K562 treated with DMSO at 1 percent for 12 hours (cell line): ENCODE data around the gene AP3B1. TPM values are rescaled to one million over a fixed set of nuclear protein-coding genes. Genes with fewer than 3 reads are reported as not detected.

Source experiments
- total RNA-seq: library from RNA; unstranded; fragments of 300-600 nt; gene quantifications from 2 replicates; pipeline ENCODE4 v1.2.3, GENCODE V29; 2022; ENCODE audit not compliant: insufficient read depth

Gene AP3B1, protein sequence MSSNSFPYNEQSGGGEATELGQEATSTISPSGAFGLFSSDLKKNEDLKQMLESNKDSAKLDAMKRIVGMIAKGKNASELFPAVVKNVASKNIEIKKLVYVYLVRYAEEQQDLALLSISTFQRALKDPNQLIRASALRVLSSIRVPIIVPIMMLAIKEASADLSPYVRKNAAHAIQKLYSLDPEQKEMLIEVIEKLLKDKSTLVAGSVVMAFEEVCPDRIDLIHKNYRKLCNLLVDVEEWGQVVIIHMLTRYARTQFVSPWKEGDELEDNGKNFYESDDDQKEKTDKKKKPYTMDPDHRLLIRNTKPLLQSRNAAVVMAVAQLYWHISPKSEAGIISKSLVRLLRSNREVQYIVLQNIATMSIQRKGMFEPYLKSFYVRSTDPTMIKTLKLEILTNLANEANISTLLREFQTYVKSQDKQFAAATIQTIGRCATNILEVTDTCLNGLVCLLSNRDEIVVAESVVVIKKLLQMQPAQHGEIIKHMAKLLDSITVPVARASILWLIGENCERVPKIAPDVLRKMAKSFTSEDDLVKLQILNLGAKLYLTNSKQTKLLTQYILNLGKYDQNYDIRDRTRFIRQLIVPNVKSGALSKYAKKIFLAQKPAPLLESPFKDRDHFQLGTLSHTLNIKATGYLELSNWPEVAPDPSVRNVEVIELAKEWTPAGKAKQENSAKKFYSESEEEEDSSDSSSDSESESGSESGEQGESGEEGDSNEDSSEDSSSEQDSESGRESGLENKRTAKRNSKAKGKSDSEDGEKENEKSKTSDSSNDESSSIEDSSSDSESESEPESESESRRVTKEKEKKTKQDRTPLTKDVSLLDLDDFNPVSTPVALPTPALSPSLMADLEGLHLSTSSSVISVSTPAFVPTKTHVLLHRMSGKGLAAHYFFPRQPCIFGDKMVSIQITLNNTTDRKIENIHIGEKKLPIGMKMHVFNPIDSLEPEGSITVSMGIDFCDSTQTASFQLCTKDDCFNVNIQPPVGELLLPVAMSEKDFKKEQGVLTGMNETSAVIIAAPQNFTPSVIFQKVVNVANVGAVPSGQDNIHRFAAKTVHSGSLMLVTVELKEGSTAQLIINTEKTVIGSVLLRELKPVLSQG
- total RNA-seq = 18.5 and 35.5 TPM in 2 replicates

DNA sequence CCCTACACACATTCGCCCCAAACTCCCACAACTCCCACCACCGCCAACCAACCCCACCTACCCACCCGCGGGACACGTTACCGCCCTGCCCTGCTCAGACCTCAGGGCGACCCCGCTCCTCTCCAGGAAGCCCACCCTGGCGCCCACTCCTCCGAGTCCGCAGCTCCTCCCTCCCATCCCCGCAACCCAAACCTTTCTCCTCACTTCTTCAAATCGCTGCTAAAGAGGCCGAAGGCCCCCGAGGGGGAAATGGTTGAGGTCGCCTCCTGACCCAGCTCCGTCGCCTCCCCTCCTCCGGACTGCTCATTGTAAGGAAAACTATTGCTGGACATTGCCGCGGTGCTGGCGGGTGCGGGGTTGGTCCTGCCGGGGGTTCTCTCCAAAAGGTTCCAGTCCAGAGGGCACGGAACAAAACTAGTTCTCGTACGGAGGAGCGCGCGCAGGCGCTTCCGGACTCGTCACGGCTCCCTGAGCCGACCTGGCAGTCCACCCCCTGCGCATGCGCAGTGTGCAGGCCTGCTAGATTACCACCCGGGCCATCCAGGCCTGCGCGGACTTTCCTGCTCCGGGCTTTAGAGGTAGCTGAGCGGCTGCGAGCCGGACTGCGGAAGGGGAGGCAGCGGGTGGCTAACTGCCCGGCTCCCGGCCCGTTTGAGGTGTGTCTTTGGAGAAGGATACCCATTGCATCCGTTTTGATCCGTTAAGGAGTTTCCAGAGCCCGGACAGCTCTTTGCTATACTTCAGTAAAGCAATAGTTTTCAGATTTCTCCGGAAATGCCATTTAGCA lies at the start of gene AP3B1:
TSS of gene AP3B1 (minus strand) at position 451 of the 787 bp plus-strand sequence. CDS start at position 332, 119 bp downstream.

Other genes starting within 250 kb of the AP3B1 start
- gene SCAMP1, start 65.9 kb upstream of the AP3B1 start, total RNA-seq = 2.7 and 11.3 TPM in 2 replicates